Large intestine (tissue), 3 donors: ENCODE measurements around the gene FARP1. TPM values are rescaled to one million over a fixed set of nuclear protein-coding genes. Genes with fewer than 3 reads are reported as not detected.

Source experiments
- DNase-seq, 2 donors: peaks; one replicate each; pipeline versions ENCODE4 v3.0.0 to v3.0.0-alpha.2; 2013
- H3K27ac ChIP-seq: one replicate; pipeline ENCODE4 v1.5.1; 2013; ENCODE audit warnings: low read length
- H3K27me3 ChIP-seq: 2 replicates; pipeline ENCODE4 v1.6.1; 2013; ENCODE audit warnings: low read length; ENCODE audit not compliant: control insufficient read depth, insufficient read depth
- H3K36me3 ChIP-seq: 2 replicates; pipeline ENCODE4 v1.6.1; 2013; ENCODE audit warnings: low read length; ENCODE audit not compliant: control insufficient read depth, insufficient read depth
- H3K4me1 ChIP-seq: one replicate; pipeline ENCODE4 v1.6.1; 2013; ENCODE audit warnings: low read length; ENCODE audit not compliant: control insufficient read depth, insufficient read depth
- H3K4me3 ChIP-seq: one replicate; pipeline ENCODE4 v1.5.1; 2013; ENCODE audit warnings: low read length
- H3K9me3 ChIP-seq: one replicate; pipeline ENCODE4 v1.6.1; 2013; ENCODE audit warnings: mild to moderate bottlenecking, low read depth, low read length, moderate library complexity; ENCODE audit not compliant: control insufficient read depth
- WGBS: methylation state at CpG from one replicate; pipeline ENCODE4 v1.1.5; 2013; ENCODE audit warnings: low lambda C conversion rate; ENCODE audit not compliant: insufficient coverage; 5-methylcytosine and 5-hydroxymethylcytosine counted together
- polyA plus RNA-seq: library from polyadenylated mRNA; unstranded; fragments of 120-200 nt; gene quantifications from one replicate; pipeline ENCODE4 v1.2.1, GENCODE V29; 2013

Gene FARP1
- polyA plus RNA-seq, 1 donor: 27.6 TPM

- H3K36me3 ChIP-seq: no peaks in the 10 kb centered on the region
- H3K9me3 ChIP-seq: no peaks in the 10 kb centered on the region
- H3K4me3 ChIP-seq: no peak overlapping the region
- no peak overlapping the region for H3K27ac ChIP-seq
- no CpG with 5 or more reads among the region's 2 CpGs for WGBS
- H3K27me3 ChIP-seq: no peaks in the 10 kb centered on the region
- no peak for DNase-seq
- no peaks in the 10 kb centered on the region for H3K4me1 ChIP-seq
These were observed 152.5 kb downstream of the FARP1 start for GRCh38 chr13:98295371-98295770.

DNA sequence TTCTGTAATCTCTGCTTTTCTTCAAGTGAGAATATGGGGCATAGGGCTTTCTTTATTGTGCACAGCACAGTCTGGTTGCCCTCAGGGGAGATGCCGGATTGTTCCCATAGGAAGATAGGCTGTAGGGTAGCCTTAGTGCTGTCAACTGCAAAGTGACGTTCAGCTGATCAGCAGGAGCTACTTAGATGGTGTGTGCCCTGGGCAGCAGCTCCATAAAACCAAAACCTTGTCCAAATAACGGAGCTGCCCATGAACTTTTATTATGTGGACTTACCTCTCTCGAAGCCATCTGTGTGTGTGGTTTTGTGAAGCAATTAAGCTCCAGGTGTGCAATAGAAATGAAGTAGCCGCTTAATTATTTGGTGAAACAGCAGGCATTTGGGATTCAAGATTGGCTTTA lies 154.2 kb downstream of the FARP1 start:
- no CpG with 5 or more reads among the region's 5 CpGs for WGBS
- Histone ChIP-seq H3K4me3 (no peak overlapping the region), H3K4me1 (peaks cover 4% of the 10 kb centered on the region), H3K36me3 (no peaks in the 10 kb centered on the region), H3K27me3 (no peaks in the 10 kb centered on the region), H3K9me3 (no peaks in the 10 kb centered on the region), H3K27ac (no peak overlapping the region)
- DNase-seq: no peak

- Histone ChIP-seq H3K36me3 (no peaks in the 10 kb centered on the region), H3K27ac (no peak overlapping the region), H3K9me3 (no peaks in the 10 kb centered on the region), H3K4me3 (no peak overlapping the region), H3K27me3 (no peaks in the 10 kb centered on the region), H3K4me1 (peaks cover 4% of the 10 kb centered on the region)
- DNase-seq: no peak
- no CpG with 5 or more reads among the region's 9 CpGs for WGBS
These were observed 154.9 kb downstream of the FARP1 start for GRCh38 chr13:98297745-98298144.

- Histone ChIP-seq H3K4me3 (no peak overlapping the region), H3K4me1 (peaks cover 4% of the 10 kb centered on the region), H3K36me3 (no peaks in the 10 kb centered on the region), H3K27ac (no peak overlapping the region), H3K27me3 (no peaks in the 10 kb centered on the region), H3K9me3 (no peaks in the 10 kb centered on the region)
- no peak for DNase-seq
- WGBS: 50% methylated on average over 2 of the region's 3 CpGs
These were observed 155.7 kb downstream of the FARP1 start for GRCh38 chr13:98298599-98298998.

GRCh38 chr13:98299235-98299965 lies 156.5 kb downstream of the FARP1 start:
- 93% methylated on average over 3 of the region's 6 CpGs for WGBS
- no peak for DNase-seq
- Histone ChIP-seq H3K36me3 (no peaks in the 10 kb centered on the region), H3K27me3 (no peaks in the 10 kb centered on the region), H3K9me3 (no peaks in the 10 kb centered on the region), H3K4me1 (peaks cover 4% of the 10 kb centered on the region), H3K4me3 (no peak overlapping the region), H3K27ac (no peak overlapping the region)

- Histone ChIP-seq H3K9me3 (no peaks in the 10 kb centered on the region), H3K36me3 (no peaks in the 10 kb centered on the region), H3K27me3 (no peaks in the 10 kb centered on the region), H3K4me3 (no peak overlapping the region), H3K4me1 (peaks cover 4% of the 10 kb centered on the region), H3K27ac (no peak overlapping the region)
- DNase-seq: no peak
- WGBS: no CpG with 5 or more reads among the region's 7 CpGs
These were observed 157.1 kb downstream of the FARP1 start for GRCh38 chr13:98299966-98300350.

DNA sequence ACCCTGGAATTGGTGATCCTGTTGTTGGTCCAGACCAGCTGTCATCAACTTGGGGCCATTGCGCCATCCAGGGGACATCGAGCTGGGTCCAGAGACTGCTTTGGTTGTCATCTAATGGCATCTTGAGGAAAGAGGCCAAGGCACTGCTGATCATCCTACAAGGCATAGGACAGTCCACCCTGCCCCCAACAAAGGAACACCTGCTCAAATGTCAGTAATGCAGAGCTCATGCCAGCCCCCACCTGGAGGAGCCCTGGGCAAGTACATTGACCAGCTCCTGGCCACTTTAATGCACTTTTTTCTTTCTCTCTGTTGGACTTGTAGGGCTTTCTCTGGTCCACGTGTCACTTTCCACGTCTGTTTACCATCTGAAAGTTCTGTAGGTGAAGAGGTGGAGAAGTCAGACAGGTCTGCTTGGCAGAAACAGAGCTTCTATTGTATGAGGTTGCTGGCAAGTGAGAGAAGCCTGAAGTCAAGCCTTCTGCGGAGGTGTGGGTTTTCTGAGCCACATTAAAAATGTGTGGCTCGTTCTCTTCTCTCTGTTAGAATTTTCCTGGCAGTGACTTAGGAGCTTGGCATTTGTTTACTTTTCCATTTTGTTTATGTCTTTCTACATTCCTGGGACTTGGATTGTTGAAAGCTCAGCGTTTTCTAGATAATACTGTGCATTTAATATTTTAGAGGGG lies 158.2 kb downstream of the FARP1 start:
- peak in 1 of 2 donors; percentile 22 for DNase-seq
- H3K27me3 ChIP-seq: no peaks in the 10 kb centered on the region
- peak overlapping the region; percentile 48 for H3K27ac ChIP-seq
- H3K4me1 ChIP-seq: peaks cover 4% of the 10 kb centered on the region
- no peaks in the 10 kb centered on the region for H3K36me3 ChIP-seq
- H3K9me3 ChIP-seq: no peaks in the 10 kb centered on the region
- 45% methylated on average over 1 of the region's 7 CpGs for WGBS
- H3K4me3 ChIP-seq: no peak overlapping the region

DNA sequence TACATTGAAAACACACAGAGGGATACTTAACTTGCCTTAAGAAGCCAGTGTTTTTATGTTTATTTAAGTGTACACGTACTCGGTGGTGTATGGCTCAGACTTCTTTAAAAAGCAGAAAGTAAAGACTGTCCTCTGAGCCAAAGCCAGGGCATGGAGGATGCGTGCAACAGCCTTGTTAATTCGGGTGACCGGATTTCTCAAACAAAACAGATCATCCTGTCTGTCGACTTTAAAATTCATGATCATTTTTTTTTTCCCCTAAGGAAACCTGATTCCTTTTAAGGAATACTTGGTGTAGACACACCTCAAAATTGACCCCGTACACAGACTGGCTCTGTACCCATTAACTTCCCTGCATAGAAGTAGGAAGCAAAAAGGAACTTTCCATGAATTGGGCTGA lies 158.8 kb downstream of the FARP1 start:
- DNase-seq: no peak
- WGBS: 75% methylated on average over 2 of the region's 7 CpGs
- H3K27ac ChIP-seq: peak overlapping the region; percentile 48
- no peaks in the 10 kb centered on the region for H3K27me3 ChIP-seq
- H3K4me1 ChIP-seq: peaks cover 4% of the 10 kb centered on the region
- H3K4me3 ChIP-seq: no peak overlapping the region
- no peaks in the 10 kb centered on the region for H3K9me3 ChIP-seq
- no peaks in the 10 kb centered on the region for H3K36me3 ChIP-seq

GRCh38 chr13:98303858-98304257 lies 161.0 kb downstream of the FARP1 start:
- Histone ChIP-seq H3K9me3 (no peaks in the 10 kb centered on the region), H3K36me3 (no peaks in the 10 kb centered on the region), H3K27ac (peak overlapping the region; percentile 9), H3K27me3 (no peaks in the 10 kb centered on the region), H3K4me1 (peaks cover 4% of the 10 kb centered on the region), H3K4me3 (no peak overlapping the region)
- no CpG with 5 or more reads among the region's 6 CpGs for WGBS
- DNase-seq: no peak

DNA sequence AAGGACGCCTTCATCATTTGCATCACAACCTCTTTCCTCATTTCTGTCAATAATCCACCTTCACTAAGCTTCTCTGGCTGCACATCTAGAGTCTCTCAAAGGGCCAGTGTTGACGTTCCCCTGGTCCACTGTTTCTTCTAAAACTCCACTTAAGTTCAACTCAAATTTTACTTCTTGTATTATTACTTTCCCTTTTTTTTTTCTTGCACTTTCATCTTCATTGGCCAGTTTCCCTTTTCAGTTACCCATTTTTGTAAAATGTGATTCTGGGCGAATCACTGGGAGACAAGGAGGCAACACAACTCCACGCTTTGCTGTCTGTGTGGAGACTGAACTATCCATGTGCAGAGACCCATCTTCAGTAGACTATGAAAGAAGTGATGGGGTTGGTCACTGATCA lies 162.8 kb downstream of the FARP1 start:
- Histone ChIP-seq H3K27ac (no peak overlapping the region), H3K4me3 (no peak overlapping the region), H3K4me1 (peaks cover 4% of the 10 kb centered on the region), H3K36me3 (no peaks in the 10 kb centered on the region), H3K27me3 (no peaks in the 10 kb centered on the region), H3K9me3 (no peaks in the 10 kb centered on the region)
- WGBS: 100% methylated on average over 2 of the region's 4 CpGs
- no peak for DNase-seq
